Esophagus squamous epithelium (tissue), 5 donors: ENCODE measurements around the gene HK3. TPM values are rescaled to one million over a fixed set of nuclear protein-coding genes. Genes with fewer than 3 reads are reported as not detected.

Source experiments
- DNase-seq: peaks from one replicate; lab custom pipeline; 2025; lab: John Stamatoyannopoulos, UW
- H3K27ac ChIP-seq, 4 donors: fragments of 200-600 bp; sonication (generic); one replicate each; pipeline ENCODE4 v1.5.1; 2016 to 2019; ENCODE audit warnings: mild to moderate bottlenecking in 1 of 4
- H3K27me3 ChIP-seq, 4 donors: fragments of 200-600 bp; sonication (generic); 1 replicate in 3 of 4; 2 replicates in 1 of 4; pipeline versions ENCODE4 v1.5.1 to v1.6.0; 2017 to 2021; ENCODE audit warnings: antibody characterized with exemption in 1 of 4
- H3K36me3 ChIP-seq, 3 donors: fragments of 200-600 bp; sonication (generic); one replicate each; pipeline ENCODE4 v1.5.1; 2016 to 2019
- H3K4me1 ChIP-seq, 3 donors: fragments of 200-600 bp; sonication (generic); one replicate each; pipeline ENCODE4 v1.5.1; 2017 to 2019
- H3K4me3 ChIP-seq, 4 donors: fragments of 200-600 bp; sonication (generic); 1 replicate in 3 of 4; 2 replicates in 1 of 4; pipeline ENCODE4 v1.5.1; 2016 to 2019; ENCODE audit warnings: mild to moderate bottlenecking in 2 of 4, moderate library complexity in 1 of 4
- H3K9me3 ChIP-seq, 3 donors: fragments of 200-600 bp; sonication (generic); one replicate each; pipeline ENCODE4 v1.5.1; 2016 to 2019
- CTCF ChIP-seq, 6 experiments: fragments of 450-650 bp in 4 of 6; fragments of 200-600 bp in 2 of 6; sonication (generic) in 2 of 6; IDR thresholded peaks; one replicate each; pipeline ENCODE4 v1.5.1; 2016 to 2019; ENCODE audit warnings: antibody characterized with exemption in 6 of 6, mild to moderate bottlenecking in 4 of 6, moderate library complexity in 4 of 6
- POLR2A ChIP-seq, 4 donors: fragments of 450-650 bp; IDR thresholded peaks; one replicate each; pipeline ENCODE4 v1.6.1; 2017; ENCODE audit warnings: antibody characterized with exemption in 4 of 4, mild to moderate bottlenecking in 4 of 4, moderate library complexity in 3 of 4
- WGBS, 2 donors: methylation state at CpG; one replicate each; pipeline ENCODE4 v1.1.5; 2018; 5-methylcytosine and 5-hydroxymethylcytosine counted together
- intact Hi-C: fragments of 100-400 bp; cut with DNase I; formaldehyde crosslinking; loops from one replicate; pipeline ENCODE4 v1.15.0; 2022
- total RNA-seq, 4 donors: library from RNA; depleted of rRNA; stranded (reverse); fragments of >200 nt; gene quantifications; one replicate each; pipeline ENCODE4 v1.1.0, GENCODE V29; 2016
- donor health status: DM: yes; HTN: yes; CAD: no.

Gene HK3
- total RNA-seq, 4 donors from 2014 or later: 1.3 to 5.7 (median 2.1) TPM; not detected in 1

GRCh38 chr5:176850371-176851245 lies 48.5 kb downstream of the HK3 start:
- DNase-seq: no peak
- TF ChIP-seq POLR2A (IDR thresholded peaks at IDR 0.05) (no peak), CTCF (IDR thresholded peaks at IDR 0.05) (no peak)
- H3K4me3 ChIP-seq: no peak overlapping the region
- peaks cover 0 to 96% (median 0%) of the 10 kb centered on the region in 4 donors for H3K27me3 ChIP-seq
- H3K27ac ChIP-seq: no peak overlapping the region
- intact Hi-C loops: no loop called here
- WGBS, 2 donors: 74 to 78% methylated on average over 11 to 15 of the region's 21 CpGs
- no peaks in the 10 kb centered on the region for H3K36me3 ChIP-seq
- H3K9me3 ChIP-seq: no peaks in the 10 kb centered on the region
- no peaks in the 10 kb centered on the region for H3K4me1 ChIP-seq

GRCh38 chr5:176849611-176850227 lies 49.4 kb downstream of the HK3 start:
- Histone ChIP-seq H3K4me1 (no peaks in the 10 kb centered on the region), H3K9me3 (no peaks in the 10 kb centered on the region), H3K27ac (no peak overlapping the region), H3K27me3 (peaks cover 0 to 96% (median 0%) of the 10 kb centered on the region in 4 donors), H3K4me3 (no peak overlapping the region), H3K36me3 (no peaks in the 10 kb centered on the region)
- DNase-seq: no peak
- intact Hi-C loops: no loop called here
- TF ChIP-seq CTCF (IDR thresholded peaks at IDR 0.05) (no peak), POLR2A (IDR thresholded peaks at IDR 0.05) (no peak)
- WGBS, 2 donors: 33 to 50% methylated on average over 1 to 2 of the region's 7 CpGs

- no peak for DNase-seq
- H3K4me1 ChIP-seq: no peaks in the 10 kb centered on the region
- intact Hi-C loops: no loop called here
- H3K4me3 ChIP-seq: no peak overlapping the region
- H3K36me3 ChIP-seq: no peaks in the 10 kb centered on the region
- H3K9me3 ChIP-seq: no peaks in the 10 kb centered on the region
- H3K27me3 ChIP-seq: peaks cover 0 to 96% (median 0%) of the 10 kb centered on the region in 4 donors
- no peak for TF ChIP-seq CTCF (IDR thresholded peaks at IDR 0.05)
- no peak for TF ChIP-seq POLR2A (IDR thresholded peaks at IDR 0.05)
- no peak overlapping the region for H3K27ac ChIP-seq
- 87 to 92% methylated on average over 3 to 5 of the region's 13 CpGs for WGBS, 2 donors
Observed at GRCh38 chr5:176848651-176849050, 50.5 kb downstream of the HK3 start.

GRCh38 chr5:176847726-176848290 lies 51.3 kb downstream of the HK3 start:
- no peaks in the 10 kb centered on the region for H3K36me3 ChIP-seq
- no peak overlapping the region for H3K4me3 ChIP-seq
- H3K9me3 ChIP-seq: no peaks in the 10 kb centered on the region
- TF ChIP-seq POLR2A (IDR thresholded peaks at IDR 0.05) (no peak), CTCF (IDR thresholded peaks at IDR 0.05) (no peak)
- no peaks in the 10 kb centered on the region for H3K4me1 ChIP-seq
- H3K27me3 ChIP-seq: peaks cover 0 to 96% (median 0%) of the 10 kb centered on the region in 4 donors
- WGBS, 2 donors: no CpG with 5 or more reads among the region's 13 CpGs
- DNase-seq: no peak
- H3K27ac ChIP-seq: no peak overlapping the region
- intact Hi-C loops: no loop called here

- Histone ChIP-seq H3K27ac (no peak overlapping the region), H3K4me3 (no peak overlapping the region), H3K9me3 (no peaks in the 10 kb centered on the region), H3K36me3 (no peaks in the 10 kb centered on the region), H3K27me3 (peaks cover 0 to 99% (median 0%) of the 10 kb centered on the region in 4 donors), H3K4me1 (no peaks in the 10 kb centered on the region)
- intact Hi-C loops: no loop called here
- DNase-seq: no peak
- WGBS, 2 donors: 48 to 55% methylated on average over 4 to 15 of the region's 18 CpGs
- TF ChIP-seq POLR2A (IDR thresholded peaks at IDR 0.05): no peak
- no peak for TF ChIP-seq CTCF (IDR thresholded peaks at IDR 0.05)
Observed at GRCh38 chr5:176847148-176847547, 52.0 kb downstream of the HK3 start.
